IPS-20b (cell line): ENCODE data around the gene SWT1.
A peak's percentile ranks its signal among the peaks of the same experiment; 100 is the strongest.

ENCODE experiments used
- H3K27ac ChIP-seq: one replicate; pipeline ENCODE4 v1.5.1; 2013; ENCODE audit warnings: low read length
- H3K27me3 ChIP-seq: 2 replicates; pipeline ENCODE4 v1.6.1; 2013; ENCODE audit warnings: mild to moderate bottlenecking, low read length, inconsistent platforms; ENCODE audit not compliant: insufficient read depth
- H3K36me3 ChIP-seq: 2 replicates; pipeline ENCODE4 v1.6.1; 2013; ENCODE audit warnings: low read depth, mild to moderate bottlenecking, inconsistent platforms, low read length, moderate library complexity; ENCODE audit not compliant: insufficient read depth
- H3K4me1 ChIP-seq: 2 replicates; pipeline ENCODE4 v1.6.1; 2013; ENCODE audit warnings: mild to moderate bottlenecking, control low read depth, inconsistent platforms, low read length, moderate library complexity; ENCODE audit not compliant: insufficient read depth
- H3K4me3 ChIP-seq: 2 replicates; pipeline ENCODE4 v1.5.1; 2013; ENCODE audit warnings: mild to moderate bottlenecking, low read length, inconsistent platforms
- H3K9ac ChIP-seq: 2 replicates; pipeline ENCODE4 v1.6.1; 2013; ENCODE audit warnings: low read depth, mild to moderate bottlenecking, inconsistent platforms, low read length, moderate library complexity
- H3K9me3 ChIP-seq: 2 replicates; pipeline ENCODE4 v1.6.1; 2013; ENCODE audit warnings: mild to moderate bottlenecking, low read depth, low read length, inconsistent platforms; ENCODE audit not compliant: insufficient read depth

SWT1 gene

DNA sequence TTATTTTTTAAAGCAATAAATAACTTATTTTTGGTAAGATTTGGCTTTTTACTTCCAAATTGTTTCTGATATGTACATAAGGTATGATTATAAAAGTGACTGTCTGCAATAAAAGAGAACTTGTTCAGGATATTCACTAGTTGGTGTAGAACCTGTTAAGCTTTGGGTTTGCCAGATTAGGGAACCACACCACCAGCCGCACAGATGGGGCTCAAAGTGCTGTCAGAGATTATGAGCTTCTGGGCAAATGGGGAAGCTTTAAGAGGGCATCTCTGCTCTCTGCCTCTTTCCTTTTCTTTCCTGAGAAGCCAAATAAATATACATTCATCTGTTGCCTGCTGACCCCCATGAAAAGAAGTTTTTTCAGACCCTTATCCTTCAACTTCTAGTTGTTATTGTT lies 134.7 kb downstream of the SWT1 start:
- no peak overlapping the region for H3K27ac ChIP-seq
- no peak overlapping the region for H3K4me3 ChIP-seq
- no peaks in the 10 kb centered on the region for H3K4me1 ChIP-seq
- H3K9ac ChIP-seq: no peak overlapping the region
- H3K9me3 ChIP-seq: no peaks in the 10 kb centered on the region
- peaks cover 30% of the 10 kb centered on the region for H3K36me3 ChIP-seq
- H3K27me3 ChIP-seq: no peaks in the 10 kb centered on the region

DNA sequence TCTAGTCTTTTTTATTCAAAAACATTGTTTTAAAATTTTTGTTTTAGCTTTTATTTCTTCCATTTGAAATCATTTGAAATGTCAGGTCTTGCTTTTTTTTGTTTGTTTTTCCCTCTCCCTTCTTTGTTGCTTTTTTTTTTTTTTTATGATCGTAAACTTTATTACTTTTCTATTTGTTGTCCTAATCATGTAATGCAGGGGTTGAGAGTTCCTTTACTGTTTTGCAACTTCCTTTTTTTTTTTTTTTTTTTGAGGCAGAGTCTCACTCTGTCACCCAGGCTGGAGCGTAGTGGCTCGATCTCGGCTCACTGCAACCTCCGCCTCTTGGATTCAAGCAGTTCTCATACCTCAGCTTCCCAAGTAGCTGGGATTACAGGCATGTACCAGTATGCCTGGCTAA lies 135.3 kb downstream of the SWT1 start:
- Histone ChIP-seq H3K9me3 (no peaks in the 10 kb centered on the region), H3K4me3 (no peak overlapping the region), H3K27me3 (no peaks in the 10 kb centered on the region), H3K4me1 (no peaks in the 10 kb centered on the region), H3K27ac (no peak overlapping the region), H3K36me3 (peaks cover 35% of the 10 kb centered on the region), H3K9ac (no peak overlapping the region)

DNA sequence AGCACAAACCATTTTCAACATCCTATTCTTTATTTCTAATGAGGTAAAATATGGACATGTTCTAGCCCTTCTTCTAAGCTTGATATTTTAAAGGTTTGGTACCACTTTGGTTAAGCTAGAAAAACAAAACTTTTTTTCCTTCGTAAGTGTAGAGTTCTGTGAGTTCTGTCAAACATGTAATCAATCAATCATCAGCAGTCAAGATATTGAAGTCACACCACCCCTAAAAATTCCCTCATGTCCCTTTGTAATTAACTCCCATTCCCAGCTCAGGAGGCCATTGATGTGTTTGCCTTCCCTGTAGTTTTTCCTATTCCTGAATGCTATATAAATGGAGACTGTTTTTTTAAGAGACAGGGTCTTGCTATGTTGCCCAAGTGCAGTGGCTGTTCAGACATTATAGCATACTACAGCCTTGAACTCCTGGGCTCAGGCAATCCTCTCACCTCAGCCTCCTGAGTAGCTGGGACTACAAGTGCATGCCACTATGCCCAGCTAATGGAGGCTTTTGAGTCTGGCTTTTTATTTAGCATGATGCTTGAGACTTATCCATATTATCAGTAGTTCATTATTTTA lies 137.1 kb downstream of the SWT1 start:
- Histone ChIP-seq H3K27me3 (no peaks in the 10 kb centered on the region), H3K36me3 (peaks cover 54% of the 10 kb centered on the region), H3K9ac (no peak overlapping the region), H3K27ac (no peak overlapping the region), H3K4me3 (no peak overlapping the region), H3K9me3 (no peaks in the 10 kb centered on the region), H3K4me1 (no peaks in the 10 kb centered on the region)

DNA sequence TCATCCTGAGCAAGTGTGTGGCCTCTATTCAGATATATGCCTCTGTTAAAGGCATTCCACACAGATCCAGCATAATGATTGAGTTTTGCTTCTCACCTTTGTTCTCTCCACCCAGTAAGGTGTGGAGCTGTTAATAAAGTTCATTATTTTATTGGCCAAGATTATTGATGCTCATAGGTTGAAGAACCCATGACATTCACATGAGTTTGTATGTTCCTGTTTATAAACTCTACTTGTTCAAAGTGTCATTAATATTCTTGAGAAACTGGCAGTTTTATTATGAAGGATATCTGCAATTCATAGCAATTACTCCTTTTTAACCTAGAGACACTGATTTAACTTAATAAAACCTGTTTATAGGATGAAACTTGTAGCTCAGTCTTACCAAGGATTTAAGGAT lies 138.1 kb downstream of the SWT1 start:
- no peak overlapping the region for H3K4me3 ChIP-seq
- H3K36me3 ChIP-seq: peaks cover 64% of the 10 kb centered on the region
- no peak overlapping the region for H3K27ac ChIP-seq
- no peak overlapping the region for H3K9ac ChIP-seq
- H3K4me1 ChIP-seq: no peaks in the 10 kb centered on the region
- H3K9me3 ChIP-seq: no peaks in the 10 kb centered on the region
- H3K27me3 ChIP-seq: no peaks in the 10 kb centered on the region

DNA sequence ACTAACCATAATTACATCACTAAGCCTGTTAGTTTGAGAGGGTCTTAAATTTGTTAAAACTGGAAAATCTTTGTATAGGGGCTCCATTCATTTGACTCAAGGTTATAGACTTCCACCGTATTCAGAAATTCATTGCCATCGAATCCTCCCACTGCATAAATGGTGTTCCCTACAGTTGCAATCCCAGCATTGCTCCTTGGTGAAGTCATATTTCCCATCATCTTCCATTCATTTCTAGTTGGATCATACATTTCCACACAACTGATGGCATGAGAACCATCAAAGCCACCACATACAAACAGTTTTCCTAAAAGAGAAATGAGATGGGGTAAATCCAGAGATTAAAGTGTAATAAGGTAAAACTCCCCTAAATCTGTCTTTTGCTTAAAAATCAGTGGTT lies 141.0 kb downstream of the SWT1 start:
- no peaks in the 10 kb centered on the region for H3K9me3 ChIP-seq
- H3K27ac ChIP-seq: no peak overlapping the region
- H3K4me1 ChIP-seq: no peaks in the 10 kb centered on the region
- H3K4me3 ChIP-seq: no peak overlapping the region
- no peaks in the 10 kb centered on the region for H3K27me3 ChIP-seq
- H3K36me3 ChIP-seq: peaks cover 93% of the 10 kb centered on the region
- no peak overlapping the region for H3K9ac ChIP-seq

DNA sequence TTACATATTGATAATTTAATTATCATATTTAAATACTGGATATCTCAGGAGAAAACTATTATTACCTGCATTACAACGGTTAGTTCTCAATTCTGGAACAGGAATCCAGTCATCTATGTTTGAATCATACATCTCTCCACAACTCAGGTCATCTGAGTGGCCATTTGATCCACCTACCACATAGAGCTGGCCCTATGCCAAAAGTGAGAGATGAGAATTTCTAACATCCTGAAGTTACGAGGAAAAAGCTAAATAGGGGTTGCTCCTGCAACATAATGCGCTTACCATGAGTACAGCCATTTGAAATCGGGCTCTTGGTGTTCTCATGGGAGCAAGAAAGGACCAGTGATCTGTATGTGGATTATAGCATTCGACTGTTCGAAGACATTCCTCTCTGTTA lies 143.2 kb downstream of the SWT1 start:
- no peaks in the 10 kb centered on the region for H3K4me1 ChIP-seq
- H3K36me3 ChIP-seq: peaks cover 100% of the 10 kb centered on the region

DNA sequence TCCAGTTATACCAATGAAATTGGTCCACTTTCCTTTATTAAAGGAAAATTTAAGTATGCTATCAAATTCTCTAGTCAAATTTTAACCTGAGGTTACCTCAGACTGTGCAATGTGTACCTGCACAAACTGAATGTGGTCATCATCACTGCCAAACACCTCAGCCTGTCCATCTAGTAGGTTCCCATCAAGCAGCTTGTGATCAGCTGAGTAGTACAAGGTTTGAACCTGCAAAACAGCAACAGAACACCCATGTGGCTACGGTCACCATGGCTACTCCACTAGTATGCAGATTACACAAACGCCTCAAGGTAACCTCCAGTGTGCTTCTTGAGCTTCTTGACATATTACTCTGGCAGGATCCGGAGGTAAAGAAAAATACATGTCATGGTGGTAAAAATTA lies 148.5 kb downstream of the SWT1 start:
- peaks cover 99% of the 10 kb centered on the region for H3K36me3 ChIP-seq
- no peak overlapping the region for H3K27ac ChIP-seq
- no peaks in the 10 kb centered on the region for H3K27me3 ChIP-seq
- no peaks in the 10 kb centered on the region for H3K4me1 ChIP-seq
- no peak overlapping the region for H3K9ac ChIP-seq
- no peak overlapping the region for H3K4me3 ChIP-seq
- H3K9me3 ChIP-seq: no peaks in the 10 kb centered on the region

More for the DNA sequence above, 143.2 kb downstream of the SWT1 start:
- no peaks in the 10 kb centered on the region for H3K9me3 ChIP-seq
- H3K27ac ChIP-seq: no peak overlapping the region
- H3K4me3 ChIP-seq: no peak overlapping the region
- H3K27me3 ChIP-seq: no peaks in the 10 kb centered on the region
- H3K9ac ChIP-seq: no peak overlapping the region

DNA sequence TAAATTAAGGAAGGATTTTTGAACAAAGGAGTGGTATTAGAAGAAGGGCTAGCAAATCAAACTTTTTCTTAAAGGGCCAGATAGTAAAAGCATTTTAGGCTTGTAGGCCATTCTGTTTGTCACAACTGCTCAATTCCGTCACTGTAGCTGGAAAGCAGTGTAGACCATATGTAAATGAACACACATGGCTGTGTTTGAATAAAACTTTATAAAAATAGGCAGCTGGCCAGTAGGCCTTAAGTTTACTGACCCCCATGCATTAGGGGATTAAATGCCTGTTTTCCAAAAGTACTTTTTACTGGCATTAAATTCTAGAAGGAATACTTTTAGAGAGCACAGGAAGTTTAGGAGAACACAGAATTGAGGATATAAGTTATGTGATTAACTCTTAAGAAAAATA lies 151.2 kb downstream of the SWT1 start:
- no peak overlapping the region for H3K27ac ChIP-seq
- no peak overlapping the region for H3K9ac ChIP-seq
- H3K4me3 ChIP-seq: no peak overlapping the region
- H3K27me3 ChIP-seq: no peaks in the 10 kb centered on the region
- H3K9me3 ChIP-seq: no peaks in the 10 kb centered on the region
- peaks cover 13% of the 10 kb centered on the region; the same call in 1 of the 2 replicates for H3K4me1 ChIP-seq
- H3K36me3 ChIP-seq: peaks cover 92% of the 10 kb centered on the region

DNA sequence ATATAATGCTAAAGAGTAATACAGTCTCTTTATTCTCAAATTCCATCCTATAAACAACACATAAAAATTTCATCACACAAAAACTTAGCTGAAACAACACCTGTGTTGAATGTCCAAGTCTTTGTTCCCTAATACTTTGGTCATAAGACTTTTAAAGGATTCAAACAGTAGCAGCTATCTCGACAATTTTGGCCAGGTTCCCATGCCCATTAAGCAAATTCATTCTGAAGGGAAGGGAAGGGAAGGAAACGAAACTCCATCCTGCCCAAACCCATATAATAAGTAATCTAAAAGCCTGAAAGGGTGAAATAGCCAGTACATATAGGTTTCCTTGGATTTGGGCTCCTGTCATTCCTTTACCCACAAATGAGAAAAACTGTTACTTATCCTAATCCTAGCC lies 152.6 kb downstream of the SWT1 start:
- Histone ChIP-seq H3K36me3 (peaks cover 77% of the 10 kb centered on the region), H3K9ac (no peak overlapping the region), H3K4me1 (peaks cover 23% of the 10 kb centered on the region; the same call in 1 of the 2 replicates), H3K27me3 (no peaks in the 10 kb centered on the region), H3K9me3 (no peaks in the 10 kb centered on the region), H3K27ac (no peak overlapping the region), H3K4me3 (no peak overlapping the region)

DNA sequence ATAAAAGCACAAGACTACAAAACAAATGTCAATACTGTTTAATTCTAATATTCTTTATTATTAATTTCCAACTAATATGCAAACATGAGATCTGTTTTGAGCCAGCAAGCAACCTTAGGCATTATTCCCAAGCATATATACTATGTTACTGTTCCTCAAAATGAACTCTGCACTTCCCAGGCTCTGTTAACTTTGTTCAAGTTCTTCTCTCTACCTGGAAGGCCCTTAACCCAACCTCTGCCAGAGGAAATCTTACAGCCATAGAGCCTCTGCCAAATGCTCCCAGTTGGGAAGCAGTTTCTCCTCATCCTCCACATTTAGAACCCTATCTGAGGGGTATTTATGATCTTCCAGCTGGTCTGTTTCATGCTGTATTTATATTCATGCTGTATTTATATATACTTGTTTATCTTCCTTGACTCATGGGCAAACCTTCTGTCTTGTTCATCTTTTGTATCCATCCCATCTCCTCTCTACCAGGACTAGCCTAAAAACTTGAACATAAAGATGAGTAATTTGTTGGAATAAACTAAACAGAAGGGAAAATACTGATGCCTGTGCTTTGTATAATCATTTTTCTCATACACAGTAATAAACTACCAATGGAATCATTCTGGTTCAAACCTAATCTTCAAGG lies 154.7 kb downstream of the SWT1 start:
- Histone ChIP-seq H3K27ac (no peak overlapping the region), H3K9me3 (no peaks in the 10 kb centered on the region), H3K27me3 (no peaks in the 10 kb centered on the region), H3K36me3 (peaks cover 59% of the 10 kb centered on the region), H3K4me3 (peak overlapping the region; percentile 90; the same call in 1 of the 2 replicates), H3K9ac (no peak overlapping the region), H3K4me1 (peaks cover 23% of the 10 kb centered on the region; the same call in 1 of the 2 replicates)

DNA sequence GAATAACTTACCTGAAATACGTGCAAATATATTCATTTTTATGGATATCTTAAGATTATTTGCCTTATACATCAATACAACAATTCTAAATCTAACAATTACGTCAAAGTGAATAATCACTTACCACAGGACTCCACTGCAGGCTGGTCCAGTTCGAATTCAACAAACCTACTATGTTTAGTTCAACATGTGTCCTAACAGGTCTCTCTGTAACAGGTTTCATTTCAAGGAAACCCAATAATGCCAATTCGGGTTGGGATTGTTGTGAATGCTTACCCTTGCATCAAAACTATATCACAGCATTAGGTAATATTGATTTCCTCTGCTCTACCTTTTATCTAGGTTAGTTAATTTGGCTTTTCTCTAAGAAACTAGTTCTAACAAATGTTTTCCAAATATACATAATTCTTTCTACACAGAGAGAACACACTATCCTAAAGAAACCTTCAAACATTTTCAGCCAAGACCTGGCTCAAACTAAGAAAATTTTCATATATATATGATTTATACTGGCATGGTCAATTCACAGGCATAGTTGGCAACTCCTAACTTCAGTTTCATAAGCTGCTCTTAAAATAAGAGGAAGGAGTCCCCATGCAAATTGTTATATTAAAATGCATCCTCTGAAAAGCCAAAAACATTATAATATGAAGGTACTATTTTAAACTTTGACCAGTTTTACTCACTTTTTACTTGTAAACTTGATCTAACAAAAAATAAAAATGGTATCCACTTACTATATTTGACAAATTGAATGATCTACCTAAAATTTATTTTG lies 155.6 kb downstream of the SWT1 start:
- Histone ChIP-seq H3K27me3 (no peaks in the 10 kb centered on the region), H3K9me3 (no peaks in the 10 kb centered on the region), H3K4me3 (peak overlapping the region; percentile 90), H3K4me1 (peaks cover 24% of the 10 kb centered on the region; the same call in 1 of the 2 replicates), H3K27ac (no peak overlapping the region), H3K9ac (peak overlapping the region; percentile 97; the same call in 1 of the 2 replicates), H3K36me3 (peaks cover 50% of the 10 kb centered on the region)

DNA sequence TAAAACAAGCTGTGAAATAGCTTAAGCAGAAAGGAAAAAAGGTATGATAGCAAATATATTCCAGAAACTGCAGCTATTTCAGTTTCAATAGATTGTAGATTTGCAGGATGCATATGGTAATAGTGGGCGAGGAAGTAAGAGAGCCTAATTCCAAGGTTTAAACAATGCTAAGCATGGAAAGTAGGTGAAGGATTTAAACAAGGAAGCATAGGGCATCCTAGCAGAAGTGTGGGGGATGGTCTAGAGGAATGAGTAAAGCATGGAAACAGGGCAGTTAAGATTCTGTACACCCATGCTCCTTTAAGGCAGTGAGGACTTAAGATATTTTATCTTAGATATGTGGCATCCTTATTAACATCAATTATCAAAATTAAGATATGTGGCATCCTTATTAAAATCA lies 157.4 kb downstream of the SWT1 start:
- Histone ChIP-seq H3K4me3 (peak overlapping the region; percentile 90), H3K27ac (peak overlapping the region; percentile 14), H3K36me3 (peaks cover 32% of the 10 kb centered on the region), H3K9ac (peak overlapping the region; percentile 97), H3K9me3 (no peaks in the 10 kb centered on the region), H3K4me1 (peaks cover 30% of the 10 kb centered on the region; the same call in 1 of the 2 replicates), H3K27me3 (no peaks in the 10 kb centered on the region)
